HepG2 (cell line): ENCODE results near the gene DISP1. TPM values are rescaled to one million over a fixed set of nuclear protein-coding genes. Genes with fewer than 3 reads are reported as not detected.

Experiments used
- AHDC1 ChIP-seq: sonication (generic); formaldehyde crosslinking; IDR thresholded peaks from 2 replicates; pipeline ENCODE4 v1.5.1; 2020; ENCODE audit warnings: mild to moderate bottlenecking, missing genetic modification reagents, borderline replicate concordance
- E2F5 ChIP-seq: sonication (generic); formaldehyde crosslinking; conservative IDR thresholded peaks from 2 replicates; pipeline ENCODE4 v1.4.0; 2020; ENCODE audit warnings: missing genetic modification reagents
- FOXK2 ChIP-seq: fragments of 450-650 bp; IDR thresholded peaks from 2 replicates; pipeline ENCODE4 v1.6.1; 2016
- GTF3A ChIP-seq: sonication (generic); formaldehyde crosslinking; conservative IDR thresholded peaks from 2 replicates; pipeline ENCODE4 v1.4.0; 2020; ENCODE audit warnings: mild to moderate bottlenecking, missing genetic modification reagents
- HNRNPLL ChIP-seq: fragments of 200-400 bp; formaldehyde crosslinking; IDR thresholded peaks from 2 replicates; pipeline ENCODE4 v1.6.1; 2017; ENCODE audit warnings: mild to moderate bottlenecking, low read depth, low read length; ENCODE audit not compliant: poor library complexity, severe bottlenecking
- KLF12 ChIP-seq: sonication (generic); formaldehyde crosslinking; IDR thresholded peaks from 2 replicates; pipeline ENCODE4 v1.4.0; 2020; ENCODE audit warnings: missing genetic modification reagents, borderline replicate concordance
- MAF1 ChIP-seq: sonication (generic); formaldehyde crosslinking; IDR thresholded peaks from 2 replicates; pipeline ENCODE4 v1.5.0; 2020; ENCODE audit warnings: missing genetic modification reagents, borderline replicate concordance
- RFX5 ChIP-seq: IDR thresholded peaks from 2 replicates; pipeline ENCODE4 v1.6.1; 2011; ENCODE audit warnings: low read depth, low read length, improper control_type of control experiment
- SMC3 ChIP-seq: IDR thresholded peaks from 2 replicates; pipeline ENCODE4 v1.6.1; 2011; ENCODE audit warnings: low read length, improper control_type of control experiment
- ZBTB2 ChIP-seq: sonication (generic); formaldehyde crosslinking; IDR thresholded peaks from 2 replicates; pipeline ENCODE4 v1.8.0; 2022; ENCODE audit warnings: low read depth, missing genetic modification reagents
- ZNF484 ChIP-seq: sonication (generic); formaldehyde crosslinking; IDR thresholded peaks from 2 replicates; pipeline ENCODE4 v1.5.1; 2020; ENCODE audit warnings: mild to moderate bottlenecking, low read depth, missing genetic modification reagents, borderline replicate concordance
- polyA plus RNA-seq, 8 experiments: library from polyadenylated mRNA; depleted of rRNA in 3 of 8; stranded (reverse) in 7 of 8; unstranded in 1 of 8; fragments of >200 nt; fragmentation: Illumina TruSeq in 4 of 8; extraction: Trizol in 4 of 8; gene quantifications; 2 replicates each; pipeline versions ENCODE4 v1.2.1 to v1.2.3, GENCODE V29; 2011 to 2016; ENCODE audit warnings: low read depth in 4 of 8, missing spikeins in 1 of 8, mixed read lengths in 1 of 8; ENCODE audit not compliant: insufficient read depth in 1 of 8
- total RNA-seq, 5 experiments: library from RNA; depleted of rRNA; stranded (reverse); fragments of >200 nt; fragmentation: Illumina TruSeq; extraction: Trizol; gene quantifications; 2 replicates each; pipeline ENCODE4 v1.2.3, GENCODE V29; 2016; ENCODE audit warnings: low read depth in 1 of 5

DISP1 gene
- total and polyA plus RNA-seq, 2 of the 13 experiments (the other 11 are each of a cell fraction or from before 2014, with no cell fraction given), result 1.9 to 2.0 TPM

GRCh38 chr1:222823695-222824094 lies 8.9 kb downstream of the DISP1 start (continued):
- no peak for TF ChIP-seq E2F5 (CRISPR knock-in tag)
- no peak for TF ChIP-seq KLF12
- no peak for TF ChIP-seq FOXK2
- TF ChIP-seq SMC3, result no peak
- no peak for TF ChIP-seq HNRNPLL
- no peak for TF ChIP-seq GTF3A (CRISPR knock-in tag)
- no peak for TF ChIP-seq MAF1 (CRISPR knock-in tag)
- TF ChIP-seq AHDC1 (CRISPR knock-in tag), result no peak
- TF ChIP-seq RFX5, result no peak
- TF ChIP-seq ZBTB2, result no peak
- no peak for TF ChIP-seq ZNF484 (CRISPR knock-in tag)
